Gastrocnemius medialis (tissue), 4 donors: Measurements from ENCODE around the gene PLCB3. TPM values are rescaled to one million over a fixed set of nuclear protein-coding genes. Genes with fewer than 3 reads are reported as not detected.

Source experiments
- ATAC-seq, 2 donors: fragments of 150-250 bp; one replicate each; pipeline ENCODE4 v1.9.1; 2016
- DNase-seq, 2 donors: peaks; one replicate each; pipeline ENCODE4 v3.0.0-alpha.2; 2019
- H3K27ac ChIP-seq, 4 donors: fragments of 200-600 bp; sonication (generic); 1 replicate in 1 of 4; 2 replicates in 3 of 4; pipeline ENCODE4 v1.5.1; 2016 to 2018; ENCODE audit warnings: mild to moderate bottlenecking in 2 of 4, moderate library complexity in 1 of 4
- H3K27me3 ChIP-seq, 3 donors: fragments of 200-600 bp; sonication (generic) in 2 of 3; 1 replicate in 1 of 3; 2 replicates in 2 of 3; pipeline versions ENCODE4 v1.5.1 to v1.6.0; 2016 to 2019; ENCODE audit warnings: mild to moderate bottlenecking in 1 of 3, moderate library complexity in 1 of 3
- H3K36me3 ChIP-seq, 2 donors: fragments of 200-600 bp; sonication (generic) in 1 of 2; one replicate each; pipeline ENCODE4 v1.5.1; 2017 to 2018
- H3K4me1 ChIP-seq, 2 donors: fragments of 200-600 bp; sonication (generic) in 1 of 2; one replicate each; pipeline ENCODE4 v1.5.1; 2016 to 2017; ENCODE audit warnings: mild to moderate bottlenecking in 2 of 2
- H3K4me3 ChIP-seq, 4 donors: fragments of 200-600 bp; sonication (generic) in 3 of 4; 1 replicate in 1 of 4; 2 replicates in 3 of 4; pipeline ENCODE4 v1.5.1; 2016 to 2019; ENCODE audit warnings: mild to moderate bottlenecking in 2 of 4
- H3K9me3 ChIP-seq, 3 donors: fragments of 200-600 bp; sonication (generic) in 2 of 3; 1 replicate in 1 of 3; 2 replicates in 2 of 3; pipeline ENCODE4 v1.5.1; 2016 to 2019
- CTCF ChIP-seq, 5 experiments: fragments of 450-650 bp in 3 of 5; fragments of 200-600 bp in 2 of 5; sonication (generic) in 2 of 5; IDR thresholded peaks in 4 of 5; conservative IDR thresholded peaks in 1 of 5; 1 replicate in 4 of 5; 2 replicates in 1 of 5; pipeline ENCODE4 v1.5.1; 2016 to 2019; ENCODE audit warnings: antibody characterized with exemption in 5 of 5, mild to moderate bottlenecking in 3 of 5, moderate library complexity in 3 of 5
- POLR2A ChIP-seq, 2 donors: fragments of 450-650 bp; IDR thresholded peaks; one replicate each; pipeline ENCODE4 v1.6.1; 2017; ENCODE audit warnings: antibody characterized with exemption in 2 of 2, mild to moderate bottlenecking in 2 of 2, moderate library complexity in 2 of 2
- in situ Hi-C, 4 donors: fragments of 200-750 bp; cut with MboI; loops; one replicate each; pipeline versions ENCODE4 v1.15.0 to v1.8.0; 2017; ENCODE audit warnings: low sequenced_read_pairs in 4 of 4
- intact Hi-C: fragments of 100-400 bp; cut with DNase I; formaldehyde crosslinking; loops from one replicate; pipeline ENCODE4 v1.15.1; 2023; ENCODE audit warnings: low total_unique reads
- total RNA-seq, 4 donors: library from RNA; depleted of rRNA; stranded (reverse); fragments of >200 nt; gene quantifications; one replicate each; pipeline versions ENCODE4 v1.1.0 to v1.2.3, GENCODE V29; 2016

Gene PLCB3
- total RNA-seq, 4 donors from 2014 or later: 4.7 to 9.7 (median 6.2) TPM

GRCh38 chr11:64230985-64231365, 20.4 kb upstream of the PLCB3 start:
- Histone ChIP-seq H3K27me3 (no peaks in the 10 kb centered on the region), H3K27ac (peak overlapping the region; percentile 90 to 97 (median 92)), H3K4me3 (peak overlapping the region; percentile 64 to 90 (median 80)), H3K36me3 (no peaks in the 10 kb centered on the region), H3K9me3 (no peaks in the 10 kb centered on the region), H3K4me1 (peaks cover 43 to 45% of the 10 kb centered on the region in 2 donors)
- ATAC-seq (no peak), DNase-seq (no peak)
- intact Hi-C loops: no loop called here
- TF ChIP-seq POLR2A (IDR thresholded peaks at IDR 0.05): no peak
- TF ChIP-seq CTCF (IDR thresholded peaks at IDR 0.05 in 4 of 5, conservative IDR thresholded peaks at IDR 0.05 in 1 of 5): no peak
- in situ Hi-C loops: no loop called here

- intact Hi-C loops: no loop called here
Measured at GRCh38 chr11:64231546-64231945, 19.8 kb upstream of the PLCB3 start.

GRCh38 chr11:64232182-64232966, 19.0 kb upstream of the PLCB3 start:
- intact Hi-C loops (no loop called here), in situ Hi-C loops (no loop called here)
- DNase-seq (peak in 1 of 2 donors; percentile 27), ATAC-seq (no peak)
- peak overlapping the region in 1 of 4 donors; percentile 90 for H3K27ac ChIP-seq
- H3K36me3 ChIP-seq: no peaks in the 10 kb centered on the region
- no peaks in the 10 kb centered on the region for H3K27me3 ChIP-seq
- H3K4me3 ChIP-seq: no peak overlapping the region
- H3K4me1 ChIP-seq: peaks cover 34 to 36% of the 10 kb centered on the region in 2 donors
- TF ChIP-seq CTCF (IDR thresholded peaks at IDR 0.05 in 4 of 5, conservative IDR thresholded peaks at IDR 0.05 in 1 of 5): no peak
- no peak for TF ChIP-seq POLR2A (IDR thresholded peaks at IDR 0.05)
- no peaks in the 10 kb centered on the region for H3K9me3 ChIP-seq

More at GRCh38 chr11:64231546-64231945, 19.8 kb upstream of the PLCB3 start:
- ATAC-seq (no peak), DNase-seq (no peak)
- Histone ChIP-seq H3K9me3 (no peaks in the 10 kb centered on the region), H3K27ac (peak overlapping the region in 3 of 4 donors; percentile 90 to 97 (median 93)), H3K27me3 (no peaks in the 10 kb centered on the region), H3K4me1 (peaks cover 42 to 44% of the 10 kb centered on the region in 2 donors), H3K36me3 (no peaks in the 10 kb centered on the region), H3K4me3 (no peak overlapping the region)
- no peak for TF ChIP-seq CTCF (IDR thresholded peaks at IDR 0.05 in 4 of 5, conservative IDR thresholded peaks at IDR 0.05 in 1 of 5)
- no peak for TF ChIP-seq POLR2A (IDR thresholded peaks at IDR 0.05)
- in situ Hi-C loops: no loop called here

- Histone ChIP-seq H3K4me1 (peaks cover 28 to 30% of the 10 kb centered on the region in 2 donors), H3K36me3 (no peaks in the 10 kb centered on the region), H3K27ac (peak overlapping the region in 1 of 4 donors; percentile 85), H3K9me3 (no peaks in the 10 kb centered on the region), H3K27me3 (no peaks in the 10 kb centered on the region), H3K4me3 (no peak overlapping the region)
- in situ Hi-C loops: no loop called here
- no peak for ATAC-seq
- no peak for DNase-seq
- intact Hi-C loops: no loop called here
- TF ChIP-seq CTCF (IDR thresholded peaks at IDR 0.05 in 4 of 5, conservative IDR thresholded peaks at IDR 0.05 in 1 of 5) (no peak), POLR2A (IDR thresholded peaks at IDR 0.05) (no peak)
Measured at GRCh38 chr11:64232967-64233315, 18.4 kb upstream of the PLCB3 start.
